Chondrocyte (in vitro differentiated cells): ENCODE measurements around the gene EEF1A2. TPM values are rescaled to one million over a fixed set of nuclear protein-coding genes. Genes with fewer than 3 reads are reported as not detected.

Experiments
- DNase-seq: peaks from one replicate; pipeline ENCODE4 v3.0.0; 2021; ENCODE audit warnings: mixed read lengths, low spot score
- H3K27ac Mint-ChIP-seq: one replicate; pipeline ENCODE4 v1.8.0; 2021; ENCODE audit warnings: mild to moderate bottlenecking, moderate library complexity, mixed read lengths; ENCODE audit not compliant: unreplicated experiment
- H3K27me3 Mint-ChIP-seq: 2 replicates; pipeline ENCODE4 v1.8.0; 2021; ENCODE audit warnings: low read depth, mixed read lengths
- H3K36me3 Mint-ChIP-seq: 2 replicates; pipeline ENCODE4 v1.8.0; 2021; ENCODE audit warnings: low read depth, mixed read lengths
- H3K4me1 Mint-ChIP-seq: 2 replicates; pipeline ENCODE4 v1.8.0; 2021; ENCODE audit warnings: low read depth, mild to moderate bottlenecking, mixed read lengths
- H3K4me3 Mint-ChIP-seq: one replicate; pipeline ENCODE4 v1.8.0; 2021; ENCODE audit warnings: mild to moderate bottlenecking, moderate library complexity, mixed read lengths; ENCODE audit not compliant: unreplicated experiment
- H3K9me3 Mint-ChIP-seq: 2 replicates; pipeline ENCODE4 v1.8.0; 2021; ENCODE audit warnings: low read depth, mixed read lengths
- total RNA-seq: library from RNA; stranded (reverse); gene quantifications from 3 replicates; pipeline ENCODE4 v1.2.1, GENCODE V29; 2021
- TF ChIP-seq, protein P1 (sequence below): fragments of 200-600 bp; sonication (generic); IDR thresholded peaks from 2 replicates; pipeline ENCODE4 v1.5.0; 2021; ENCODE audit warnings: antibody characterized with exemption, mild to moderate bottlenecking, moderate library complexity

The EEF1A2 gene
- total RNA-seq, 1 donor from 2014 or later, result 5.5 TPM

DNA sequence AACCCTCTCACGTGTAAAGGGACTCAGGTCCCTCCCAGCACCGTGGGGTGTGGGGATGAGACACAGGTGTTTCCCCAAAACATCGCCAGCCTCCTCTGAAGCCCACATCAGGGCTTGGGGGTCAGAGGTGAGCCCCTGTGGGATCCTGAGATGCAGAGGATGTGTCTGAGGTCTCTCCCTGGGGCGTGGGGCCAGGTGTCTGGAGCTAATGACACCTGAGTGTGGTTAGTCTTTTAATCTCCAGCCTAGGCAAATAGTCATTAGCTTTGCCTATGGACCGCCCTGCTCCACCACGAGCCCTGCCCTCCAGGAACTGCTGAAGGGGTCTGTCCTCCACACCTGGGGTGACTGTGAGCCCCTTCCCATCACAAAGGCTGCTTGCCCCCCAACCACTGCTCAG lies 46.9 kb upstream of the EEF1A2 start:
- H3K9me3 Mint-ChIP-seq, result no peaks in the 10 kb centered on the region
- peaks cover 10% of the 10 kb centered on the region for H3K27me3 Mint-ChIP-seq
- DNase-seq, result no peak
- no peak overlapping the region for H3K27ac Mint-ChIP-seq
- no peak overlapping the region for H3K4me3 Mint-ChIP-seq
- H3K36me3 Mint-ChIP-seq, result no peaks in the 10 kb centered on the region
- no peaks in the 10 kb centered on the region for H3K4me1 Mint-ChIP-seq
- TF ChIP-seq, protein P1, sequence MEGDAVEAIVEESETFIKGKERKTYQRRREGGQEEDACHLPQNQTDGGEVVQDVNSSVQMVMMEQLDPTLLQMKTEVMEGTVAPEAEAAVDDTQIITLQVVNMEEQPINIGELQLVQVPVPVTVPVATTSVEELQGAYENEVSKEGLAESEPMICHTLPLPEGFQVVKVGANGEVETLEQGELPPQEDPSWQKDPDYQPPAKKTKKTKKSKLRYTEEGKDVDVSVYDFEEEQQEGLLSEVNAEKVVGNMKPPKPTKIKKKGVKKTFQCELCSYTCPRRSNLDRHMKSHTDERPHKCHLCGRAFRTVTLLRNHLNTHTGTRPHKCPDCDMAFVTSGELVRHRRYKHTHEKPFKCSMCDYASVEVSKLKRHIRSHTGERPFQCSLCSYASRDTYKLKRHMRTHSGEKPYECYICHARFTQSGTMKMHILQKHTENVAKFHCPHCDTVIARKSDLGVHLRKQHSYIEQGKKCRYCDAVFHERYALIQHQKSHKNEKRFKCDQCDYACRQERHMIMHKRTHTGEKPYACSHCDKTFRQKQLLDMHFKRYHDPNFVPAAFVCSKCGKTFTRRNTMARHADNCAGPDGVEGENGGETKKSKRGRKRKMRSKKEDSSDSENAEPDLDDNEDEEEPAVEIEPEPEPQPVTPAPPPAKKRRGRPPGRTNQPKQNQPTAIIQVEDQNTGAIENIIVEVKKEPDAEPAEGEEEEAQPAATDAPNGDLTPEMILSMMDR, result no peak

GRCh38 chr20:63544958-63545516 lies 46.2 kb upstream of the EEF1A2 start:
- peaks cover 10% of the 10 kb centered on the region for H3K27me3 Mint-ChIP-seq
- no peak for DNase-seq
- no peaks in the 10 kb centered on the region for H3K9me3 Mint-ChIP-seq
- no peaks in the 10 kb centered on the region for H3K36me3 Mint-ChIP-seq
- no peak overlapping the region for H3K27ac Mint-ChIP-seq
- H3K4me1 Mint-ChIP-seq, result no peaks in the 10 kb centered on the region
- H3K4me3 Mint-ChIP-seq, result no peak overlapping the region
- TF ChIP-seq, protein P1, result no peak

DNA sequence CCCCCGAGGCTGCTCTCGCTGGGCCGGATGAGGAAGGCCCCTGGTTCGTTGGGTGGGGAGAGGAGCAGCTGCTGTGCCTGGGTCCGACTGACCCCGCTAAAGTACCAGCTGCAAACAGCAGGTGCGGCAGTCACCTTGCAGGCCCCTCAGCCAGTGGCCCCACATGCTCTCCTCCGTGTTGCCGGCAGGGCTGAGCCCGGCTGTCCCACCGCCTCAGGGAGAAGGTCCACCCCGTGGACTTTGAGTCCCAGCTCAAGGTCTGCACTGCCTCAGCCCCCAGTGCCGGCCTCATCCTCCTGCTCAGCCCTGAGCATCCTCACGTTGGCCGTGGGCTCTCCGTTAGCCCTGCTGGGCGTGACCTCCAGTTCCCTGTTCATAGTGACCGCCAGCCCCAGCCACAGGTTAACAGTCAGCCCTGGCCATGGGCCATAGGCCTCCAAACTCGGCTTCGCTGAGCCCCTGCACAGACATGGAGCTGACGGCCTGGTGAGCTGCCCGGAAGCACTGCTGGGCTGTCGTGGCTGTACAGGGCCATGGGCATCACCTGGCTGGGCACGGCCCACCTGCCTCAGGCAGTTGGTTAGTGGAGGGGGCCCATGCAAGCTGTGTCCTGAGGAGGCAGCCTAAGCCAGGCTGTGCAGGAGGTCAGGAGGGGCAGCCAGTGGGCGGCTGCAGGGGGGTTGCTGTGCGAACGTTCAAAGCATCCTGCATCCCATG lies 45.5 kb upstream of the EEF1A2 start:
- Mint-ChIP-seq H3K4me1 (no peaks in the 10 kb centered on the region), H3K27me3 (peaks cover 9% of the 10 kb centered on the region), H3K4me3 (no peak overlapping the region), H3K27ac (no peak overlapping the region), H3K36me3 (no peaks in the 10 kb centered on the region), H3K9me3 (no peaks in the 10 kb centered on the region)
- no peak for DNase-seq
- TF ChIP-seq, protein P1, result no peak

- TF ChIP-seq, protein P1, result no peak
- H3K36me3 Mint-ChIP-seq, result no peaks in the 10 kb centered on the region
- no peaks in the 10 kb centered on the region for H3K4me1 Mint-ChIP-seq
- DNase-seq, result no peak
- no peak overlapping the region for H3K4me3 Mint-ChIP-seq
- H3K27ac Mint-ChIP-seq, result no peak overlapping the region
- H3K27me3 Mint-ChIP-seq, result peaks cover 8% of the 10 kb centered on the region
- H3K9me3 Mint-ChIP-seq, result no peaks in the 10 kb centered on the region
Measured at GRCh38 chr20:63543733-63544132, 44.9 kb upstream of the EEF1A2 start.

DNA sequence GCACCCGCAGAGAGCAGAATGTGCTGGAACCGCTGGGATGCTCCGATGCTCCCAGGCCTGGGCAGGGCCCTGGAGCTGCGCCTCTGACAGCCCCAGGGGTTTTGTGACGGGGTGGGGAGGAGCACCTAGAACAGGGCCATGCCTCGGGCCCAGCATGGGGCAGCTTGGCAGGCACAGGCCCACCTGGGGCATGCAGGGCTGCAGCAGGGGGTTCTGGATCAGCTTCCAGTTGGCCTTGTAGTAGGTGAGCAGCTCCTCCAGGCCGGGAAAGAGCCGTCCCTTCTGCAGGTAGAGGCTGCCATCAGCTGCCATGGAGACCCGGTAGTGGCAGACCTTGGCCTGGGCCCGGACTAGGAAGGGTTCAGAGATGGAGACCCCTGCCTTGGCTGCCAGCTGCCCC lies 44.2 kb upstream of the EEF1A2 start:
- no peak for DNase-seq
- Mint-ChIP-seq H3K9me3 (no peaks in the 10 kb centered on the region), H3K4me1 (no peaks in the 10 kb centered on the region), H3K27ac (no peak overlapping the region), H3K36me3 (no peaks in the 10 kb centered on the region), H3K27me3 (peaks cover 6% of the 10 kb centered on the region), H3K4me3 (no peak overlapping the region)
- TF ChIP-seq, protein P1, result no peak
